Body of pancreas (tissue), 4 donors: ENCODE results near the gene C8G.

Experiments
- POLR2A ChIP-seq, 3 donors: fragments of 450-650 bp; IDR thresholded peaks; one replicate each; pipeline ENCODE4 v1.6.1; 2016; ENCODE audit warnings: antibody characterized with exemption in 3 of 3, mild to moderate bottlenecking in 2 of 3
- TF ChIP-seq, protein P1 (sequence below), 7 experiments: fragments of 450-650 bp in 4 of 7; fragments of 200-600 bp in 3 of 7; sonication (generic) in 3 of 7; IDR thresholded peaks; one replicate each; pipeline ENCODE4 v1.5.1; 2016 to 2019; ENCODE audit warnings: antibody characterized with exemption in 7 of 7

DNA sequence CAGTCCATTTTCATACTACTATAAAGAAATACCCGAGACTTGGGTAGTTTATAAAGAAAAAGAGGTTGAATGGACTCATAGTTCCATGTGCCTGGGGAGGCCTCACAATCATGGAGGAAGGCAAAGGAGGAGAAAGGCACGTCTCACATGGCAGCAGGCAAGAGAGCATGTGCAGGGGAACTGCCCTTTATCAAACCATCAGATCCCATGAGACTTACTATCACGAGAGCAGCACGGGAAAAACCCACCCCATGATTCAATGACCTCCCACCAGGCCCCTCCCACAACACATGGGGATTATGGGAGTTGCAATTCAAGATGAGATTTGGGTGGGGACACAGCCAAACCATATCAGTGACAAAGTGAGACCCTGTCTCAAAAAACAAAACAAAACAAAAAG is 38.8 kb upstream of the C8G start:
- TF ChIP-seq, protein P1, sequence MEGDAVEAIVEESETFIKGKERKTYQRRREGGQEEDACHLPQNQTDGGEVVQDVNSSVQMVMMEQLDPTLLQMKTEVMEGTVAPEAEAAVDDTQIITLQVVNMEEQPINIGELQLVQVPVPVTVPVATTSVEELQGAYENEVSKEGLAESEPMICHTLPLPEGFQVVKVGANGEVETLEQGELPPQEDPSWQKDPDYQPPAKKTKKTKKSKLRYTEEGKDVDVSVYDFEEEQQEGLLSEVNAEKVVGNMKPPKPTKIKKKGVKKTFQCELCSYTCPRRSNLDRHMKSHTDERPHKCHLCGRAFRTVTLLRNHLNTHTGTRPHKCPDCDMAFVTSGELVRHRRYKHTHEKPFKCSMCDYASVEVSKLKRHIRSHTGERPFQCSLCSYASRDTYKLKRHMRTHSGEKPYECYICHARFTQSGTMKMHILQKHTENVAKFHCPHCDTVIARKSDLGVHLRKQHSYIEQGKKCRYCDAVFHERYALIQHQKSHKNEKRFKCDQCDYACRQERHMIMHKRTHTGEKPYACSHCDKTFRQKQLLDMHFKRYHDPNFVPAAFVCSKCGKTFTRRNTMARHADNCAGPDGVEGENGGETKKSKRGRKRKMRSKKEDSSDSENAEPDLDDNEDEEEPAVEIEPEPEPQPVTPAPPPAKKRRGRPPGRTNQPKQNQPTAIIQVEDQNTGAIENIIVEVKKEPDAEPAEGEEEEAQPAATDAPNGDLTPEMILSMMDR (IDR thresholded peaks at IDR 0.05), result no peak
- TF ChIP-seq POLR2A (IDR thresholded peaks at IDR 0.05), result no peak
